Amniotic epithelial cell (primary cell): ENCODE measurements around the gene ADAM15.

ENCODE experiments used
- DNase-seq: peaks from one replicate; pipeline ENCODE4 v3.0.0-alpha.2; 2010; ENCODE audit warnings: low read depth

Gene ADAM15

DNA sequence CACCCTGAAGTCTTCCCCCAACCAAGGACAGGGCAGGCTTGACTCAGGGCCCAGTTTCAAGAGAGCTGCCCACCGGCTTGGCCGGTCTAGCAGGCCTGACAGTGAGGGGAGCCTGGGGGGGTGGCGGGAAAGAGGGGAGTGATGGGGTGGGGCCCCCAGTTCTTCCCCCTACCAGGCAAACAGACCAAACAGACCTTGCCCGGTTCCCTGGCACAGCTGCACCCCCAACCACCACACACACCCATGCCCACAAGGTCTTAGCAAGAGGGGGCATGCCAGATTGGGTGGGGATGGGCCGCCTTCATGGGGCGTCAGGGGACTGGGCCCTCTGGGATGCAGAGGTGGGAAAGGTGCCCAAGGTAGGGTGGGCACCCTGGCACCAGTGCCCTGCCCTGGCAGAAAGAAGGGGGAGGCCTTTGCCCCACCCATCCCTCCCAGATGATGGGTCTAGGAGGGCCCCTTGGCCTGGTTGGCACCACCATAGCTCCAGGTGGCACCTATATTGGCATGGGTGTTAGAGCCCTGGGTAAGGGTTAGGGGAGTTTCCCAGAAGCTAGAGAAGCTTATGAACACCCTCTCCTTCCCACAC lies 39.6 kb upstream of the ADAM15 start:
- no peak for DNase-seq

DNA sequence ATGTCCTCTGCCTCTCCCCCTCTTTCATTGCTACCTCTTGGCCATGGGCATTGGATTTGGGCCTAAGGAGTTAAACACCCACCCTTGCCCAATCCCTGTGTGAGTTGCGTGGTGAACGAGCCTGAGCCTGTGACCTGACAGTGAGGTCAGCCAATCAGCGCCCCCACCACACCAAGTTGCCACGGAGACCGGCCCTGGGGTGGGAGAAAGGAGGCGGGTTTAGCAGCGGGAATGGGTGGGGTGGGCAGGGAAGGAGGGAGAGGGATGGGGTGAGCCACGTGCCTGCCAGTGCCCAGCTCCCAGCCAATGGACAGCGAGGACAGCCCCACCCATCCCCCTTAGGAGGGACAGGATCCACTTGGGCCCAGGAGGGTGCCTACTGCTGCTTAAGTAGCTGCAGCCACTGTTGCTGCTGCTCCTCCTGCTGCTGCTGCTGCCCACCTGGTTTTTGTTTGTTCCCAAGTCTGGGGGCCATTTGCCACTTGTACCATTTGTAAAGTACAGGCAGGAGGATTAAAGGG lies 39.0 kb upstream of the ADAM15 start:
- DNase-seq: peak; percentile 81

DNA sequence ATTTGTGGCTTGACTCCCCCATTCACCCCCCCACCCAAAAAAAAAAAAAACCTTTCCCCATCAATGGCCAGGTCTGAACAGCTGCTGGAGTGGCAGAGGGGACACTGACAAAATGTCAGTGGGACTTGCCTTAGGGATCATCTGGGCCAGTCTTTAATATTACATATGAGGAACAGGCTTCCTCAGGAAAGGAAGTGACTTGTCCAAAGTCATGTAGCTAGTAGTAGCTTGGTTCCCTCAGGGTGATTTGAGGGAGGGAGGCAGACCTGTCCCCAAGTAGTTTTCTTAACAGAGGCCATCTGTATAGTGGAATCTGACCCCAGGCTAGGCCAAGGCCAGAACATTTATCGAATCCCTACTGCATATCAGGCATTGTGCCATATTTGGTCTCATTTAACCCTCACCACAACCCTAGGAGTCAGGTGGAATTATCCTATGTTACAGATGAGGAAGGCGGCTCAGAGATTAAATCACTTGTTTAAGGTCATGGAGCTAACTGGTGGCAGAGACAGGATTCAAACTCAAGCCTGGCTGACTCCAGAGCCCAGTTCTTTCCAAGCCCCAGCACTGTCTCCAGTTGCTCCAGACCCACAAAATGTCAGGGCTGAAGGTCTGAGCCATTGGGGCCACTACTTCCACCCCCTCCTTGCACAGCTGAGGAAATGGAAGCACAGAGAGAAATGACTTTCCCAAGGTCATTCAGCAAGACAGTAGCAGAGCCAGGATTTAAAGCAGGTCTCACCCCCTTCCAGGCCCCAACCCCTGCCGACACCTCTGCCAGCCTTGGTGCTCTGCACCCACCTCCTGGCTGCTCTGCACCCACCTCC lies 38.1 kb upstream of the ADAM15 start:
- DNase-seq: no peak

DNA sequence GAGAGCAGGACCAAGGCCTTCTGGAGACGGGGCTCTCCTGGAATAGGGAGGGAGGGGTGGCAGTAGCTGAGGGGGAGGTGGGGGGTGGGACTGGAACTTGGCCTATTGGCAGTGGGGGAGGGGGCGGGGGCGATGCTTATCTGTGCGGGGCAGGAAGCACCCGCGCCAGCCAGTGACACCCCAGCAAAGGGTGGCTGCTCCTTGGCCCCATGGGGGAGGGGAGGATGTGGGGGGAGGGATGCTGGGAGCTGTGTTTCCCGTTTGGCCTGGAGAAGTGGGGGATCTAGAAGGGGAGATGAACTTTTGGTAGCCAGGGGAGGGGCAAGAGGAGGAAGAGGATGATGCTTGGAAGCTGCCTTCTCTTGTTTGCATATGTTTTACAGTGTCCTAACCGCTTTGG lies 37.5 kb upstream of the ADAM15 start:
- no peak for DNase-seq

DNA sequence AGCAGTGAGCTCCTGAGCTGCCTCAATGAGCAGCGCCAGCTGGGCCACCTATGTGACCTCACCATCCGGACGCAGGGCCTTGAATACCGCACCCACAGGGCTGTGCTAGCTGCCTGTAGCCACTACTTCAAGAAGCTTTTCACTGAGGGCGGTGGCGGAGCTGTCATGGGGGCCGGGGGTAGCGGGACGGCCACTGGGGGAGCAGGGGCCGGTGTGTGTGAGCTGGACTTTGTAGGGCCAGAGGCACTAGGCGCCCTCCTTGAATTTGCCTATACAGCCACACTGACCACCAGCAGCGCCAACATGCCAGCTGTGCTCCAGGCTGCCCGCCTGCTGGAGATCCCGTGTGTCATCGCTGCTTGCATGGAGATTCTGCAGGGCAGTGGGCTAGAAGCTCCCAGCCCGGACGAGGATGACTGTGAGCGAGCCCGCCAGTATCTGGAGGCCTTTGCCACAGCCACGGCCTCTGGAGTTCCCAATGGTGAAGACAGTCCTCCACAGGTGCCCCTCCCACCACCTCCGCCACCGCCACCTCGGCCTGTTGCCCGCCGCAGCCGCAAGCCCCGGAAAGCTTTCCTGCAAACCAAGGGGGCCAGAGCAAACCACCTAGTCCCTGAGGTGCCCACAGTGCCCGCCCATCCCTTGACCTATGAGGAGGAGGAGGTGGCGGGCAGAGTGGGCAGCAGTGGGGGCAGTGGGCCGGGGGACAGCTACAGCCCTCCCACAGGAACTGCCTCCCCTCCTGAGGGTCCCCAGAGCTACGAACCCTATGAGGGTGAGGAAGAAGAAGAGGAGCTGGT lies 36.2 kb upstream of the ADAM15 start:
- no peak for DNase-seq

DNA sequence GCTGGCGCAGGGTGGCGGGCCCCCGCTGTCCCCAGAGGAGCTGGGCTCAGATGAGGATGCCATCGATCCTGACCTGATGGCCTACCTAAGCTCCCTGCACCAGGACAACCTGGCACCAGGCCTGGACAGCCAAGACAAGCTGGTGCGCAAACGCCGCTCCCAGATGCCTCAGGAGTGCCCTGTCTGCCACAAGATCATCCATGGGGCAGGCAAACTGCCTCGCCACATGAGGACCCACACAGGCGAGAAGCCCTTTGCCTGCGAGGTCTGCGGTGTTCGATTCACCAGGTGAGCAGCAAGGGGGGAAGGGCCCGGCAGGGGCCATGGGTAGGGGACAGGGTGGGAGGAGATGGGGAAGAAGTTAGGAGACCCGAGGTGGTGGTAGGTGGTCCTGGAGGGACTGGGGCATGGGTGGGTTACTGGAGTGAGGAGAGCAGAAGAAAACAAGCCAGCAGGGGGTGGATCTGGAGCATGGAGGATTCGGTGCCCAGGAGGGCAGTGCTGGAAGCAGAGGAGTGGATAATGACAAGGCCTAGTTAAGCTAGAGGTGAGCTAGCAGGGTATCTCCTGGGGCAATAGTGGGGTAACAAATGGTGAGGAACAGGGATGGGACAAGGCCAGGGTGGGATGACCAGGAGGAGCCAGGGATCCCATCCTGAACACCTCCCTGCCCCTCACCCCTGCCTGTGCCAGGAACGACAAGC lies 35.4 kb upstream of the ADAM15 start:
- no peak for DNase-seq

DNA sequence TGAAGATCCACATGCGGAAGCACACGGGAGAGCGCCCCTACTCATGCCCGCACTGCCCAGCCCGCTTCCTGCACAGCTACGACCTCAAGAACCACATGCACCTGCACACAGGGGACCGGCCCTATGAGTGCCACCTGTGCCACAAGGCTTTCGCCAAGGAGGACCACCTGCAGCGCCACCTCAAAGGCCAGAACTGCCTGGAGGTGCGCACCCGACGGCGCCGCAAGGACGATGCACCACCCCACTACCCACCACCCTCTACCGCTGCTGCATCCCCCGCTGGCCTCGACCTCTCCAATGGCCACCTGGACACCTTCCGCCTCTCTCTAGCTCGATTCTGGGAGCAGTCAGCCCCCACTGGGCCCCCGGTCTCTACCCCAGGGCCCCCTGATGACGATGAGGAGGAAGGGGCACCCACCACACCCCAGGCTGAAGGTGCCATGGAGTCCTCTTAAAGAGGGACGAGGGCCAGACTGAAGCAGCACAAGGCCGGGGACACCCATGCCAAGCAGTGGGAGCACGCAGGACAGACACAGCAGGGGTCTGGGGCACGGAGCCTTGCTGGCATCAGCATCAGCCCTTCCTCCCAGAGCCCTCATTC lies 34.8 kb upstream of the ADAM15 start:
- no peak for DNase-seq

DNA sequence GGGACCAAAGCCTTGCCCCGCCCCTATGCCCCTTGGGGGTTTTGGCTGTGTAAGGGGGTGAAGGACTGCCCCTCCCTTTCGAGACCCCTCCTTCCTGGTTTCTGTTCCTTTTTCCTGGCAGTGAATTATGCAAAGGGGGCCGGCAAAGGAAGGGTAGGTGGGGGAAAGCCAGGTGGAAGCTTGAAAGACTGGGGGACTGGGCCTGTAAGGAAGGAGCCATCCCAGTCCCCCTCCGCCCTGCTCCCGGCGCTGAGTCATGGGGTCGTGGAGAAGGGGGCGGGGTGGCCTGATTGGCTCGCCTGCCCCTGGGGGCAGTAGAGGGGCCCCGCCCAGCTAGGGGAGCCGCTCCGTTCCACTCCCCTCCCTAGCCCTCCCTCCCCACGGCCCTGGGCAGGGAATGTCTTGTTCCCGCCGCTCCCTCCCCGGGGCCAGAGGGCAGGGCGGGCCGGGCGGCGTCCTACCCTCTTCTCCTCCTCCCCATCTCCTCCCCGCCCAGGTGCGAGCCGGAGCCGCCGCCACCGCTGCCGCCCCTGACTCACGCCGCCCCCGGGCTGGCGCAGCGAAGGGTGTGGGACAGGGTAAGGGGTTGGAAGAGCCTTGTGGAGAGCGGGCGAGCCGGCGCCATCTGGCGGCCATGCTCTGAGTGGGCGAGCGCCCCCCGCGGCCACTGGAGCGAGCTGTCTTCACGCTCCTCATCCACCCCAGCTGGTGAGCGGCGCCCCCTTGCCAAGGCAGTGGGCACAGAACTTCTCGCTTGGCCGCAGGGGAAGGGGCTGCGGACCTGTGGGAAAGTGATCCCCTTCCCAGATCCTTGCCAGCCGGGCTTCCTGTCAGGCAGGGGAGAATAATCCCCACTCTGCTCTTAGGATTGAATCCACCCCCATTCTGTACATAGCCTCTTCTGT lies 33.8 kb upstream of the ADAM15 start:
- peak; percentile 89 for DNase-seq

DNA sequence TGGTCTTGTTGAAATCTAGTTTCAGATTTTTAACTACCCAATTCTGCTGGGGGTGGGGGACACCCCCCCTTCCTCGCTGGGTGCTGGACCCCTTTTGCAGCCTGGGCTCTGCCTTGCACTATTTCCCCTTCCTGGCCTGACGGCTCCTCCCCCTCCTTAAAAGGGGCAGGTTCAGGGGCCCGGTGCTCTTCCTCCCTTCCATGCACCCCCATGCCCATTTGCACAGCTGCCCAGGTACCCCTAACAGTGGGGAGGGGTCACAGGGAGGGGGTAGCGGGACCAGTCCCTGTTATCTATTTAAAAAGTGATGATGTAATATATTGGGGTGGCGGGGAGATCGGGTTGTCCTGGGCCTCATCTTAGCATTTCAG lies 33.2 kb upstream of the ADAM15 start:
- no peak for DNase-seq

DNA sequence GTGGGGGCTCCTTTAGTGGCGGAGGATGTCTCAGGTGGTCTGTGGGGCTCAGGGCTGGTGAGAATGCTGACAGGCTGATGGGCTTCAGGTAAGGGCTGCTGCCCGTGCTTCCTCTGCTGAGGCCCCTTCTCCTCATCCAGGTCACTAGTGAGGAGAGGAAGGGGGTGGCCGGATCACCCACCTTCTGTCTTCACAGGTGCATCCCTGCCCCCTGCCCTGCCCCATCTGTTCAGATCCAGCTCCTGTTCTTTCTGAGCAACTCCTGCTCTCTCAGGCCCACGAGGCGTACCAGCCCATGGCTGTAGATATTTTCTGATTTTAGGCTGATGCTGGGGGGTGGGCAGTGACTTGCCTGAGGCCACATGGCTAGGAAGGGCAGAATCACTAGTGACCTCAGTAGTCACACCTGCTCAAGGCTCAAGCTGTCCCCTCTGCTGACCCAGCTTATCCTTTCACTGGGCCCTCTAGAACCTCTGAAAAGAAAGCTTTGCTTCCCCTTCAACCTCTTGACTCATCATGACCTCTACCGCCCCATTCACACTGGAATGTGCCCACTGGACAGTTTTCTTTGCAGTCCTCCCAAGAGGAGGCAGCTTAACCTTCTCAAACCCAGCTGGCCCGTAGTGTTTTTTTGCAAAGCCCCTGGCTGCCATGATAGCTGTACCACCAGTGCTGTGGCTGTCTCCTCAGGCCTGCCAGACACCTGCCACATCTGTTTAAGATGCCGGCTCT lies 32.3 kb upstream of the ADAM15 start:
- DNase-seq: peak; percentile 31

DNA sequence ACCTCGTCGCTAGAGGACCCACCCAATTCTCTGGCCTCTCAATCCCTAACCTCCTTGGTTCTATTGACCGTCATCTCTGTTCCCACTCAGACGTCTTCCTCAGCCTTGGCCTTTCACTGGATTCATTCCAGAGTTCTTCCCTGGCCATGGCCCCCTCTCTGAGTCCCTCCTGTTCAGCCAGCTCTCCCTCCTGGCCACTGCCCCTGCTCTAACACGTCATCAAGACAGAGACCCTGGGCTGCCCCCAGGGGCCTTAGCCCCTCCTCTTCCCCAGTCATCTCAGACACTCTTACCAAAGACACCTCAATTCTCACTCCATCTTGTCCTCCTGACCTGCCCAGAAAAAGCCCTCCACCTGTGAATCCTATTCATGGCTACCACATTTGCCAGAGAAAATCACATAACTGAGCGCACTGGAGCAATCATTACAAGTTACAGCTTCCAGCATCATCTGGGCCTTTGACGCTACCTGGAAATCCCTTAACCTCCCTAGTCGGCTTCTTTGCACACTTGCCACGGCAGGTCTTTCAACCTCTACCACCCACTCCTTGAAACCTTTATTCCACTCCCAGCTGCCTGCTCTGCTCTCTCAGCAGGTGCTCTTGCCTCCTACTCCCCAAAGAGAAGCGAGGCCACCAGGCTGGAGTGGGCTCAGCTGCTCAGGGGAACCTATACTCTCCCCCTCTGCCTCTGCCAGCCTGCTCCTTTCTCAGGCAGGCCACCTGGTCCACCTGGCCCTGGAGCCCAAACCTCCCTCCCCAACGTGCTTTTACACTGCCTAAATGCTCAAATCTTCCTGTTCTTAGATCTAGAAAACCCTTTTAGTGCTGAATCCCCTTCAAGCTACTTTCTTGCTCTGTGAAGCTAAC lies 31.5 kb upstream of the ADAM15 start:
- DNase-seq: no peak

DNA sequence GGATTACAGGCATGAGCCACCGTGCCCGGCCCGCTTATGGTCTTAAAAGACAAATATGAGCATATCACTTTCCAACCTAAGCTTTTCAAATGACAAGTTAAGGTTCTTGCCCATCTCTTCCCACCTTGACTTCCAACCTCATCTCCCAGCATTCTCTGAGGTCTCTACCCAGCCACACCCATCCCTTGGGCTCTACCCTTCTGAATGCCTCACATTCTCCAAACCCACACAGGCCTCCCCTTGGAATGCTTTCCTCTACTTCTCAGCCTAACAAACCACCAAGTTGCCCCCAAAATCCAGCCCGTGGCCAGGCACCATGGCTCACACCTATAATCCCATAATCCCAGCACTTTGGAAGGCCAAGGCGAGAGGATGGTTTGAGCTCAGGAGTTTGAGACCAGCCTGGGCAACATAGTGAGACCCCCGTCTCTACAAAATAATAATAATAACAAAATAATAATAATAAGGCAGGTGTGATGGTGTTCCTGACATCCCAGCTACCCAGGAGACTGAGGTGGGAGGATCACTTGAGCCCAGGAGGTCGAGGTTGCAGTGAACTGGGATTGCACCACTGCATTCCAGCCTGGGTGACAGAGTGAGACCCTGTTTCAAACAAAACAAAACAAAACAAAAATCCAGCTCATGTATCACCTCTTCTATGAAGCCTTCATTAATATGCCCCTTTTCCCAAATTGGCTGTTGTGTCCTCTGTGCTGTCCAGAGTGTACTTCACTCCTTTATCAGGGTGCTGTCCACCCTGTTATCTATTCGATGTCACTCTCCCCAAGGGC lies 28.8 kb upstream of the ADAM15 start:
- no peak for DNase-seq

DNA sequence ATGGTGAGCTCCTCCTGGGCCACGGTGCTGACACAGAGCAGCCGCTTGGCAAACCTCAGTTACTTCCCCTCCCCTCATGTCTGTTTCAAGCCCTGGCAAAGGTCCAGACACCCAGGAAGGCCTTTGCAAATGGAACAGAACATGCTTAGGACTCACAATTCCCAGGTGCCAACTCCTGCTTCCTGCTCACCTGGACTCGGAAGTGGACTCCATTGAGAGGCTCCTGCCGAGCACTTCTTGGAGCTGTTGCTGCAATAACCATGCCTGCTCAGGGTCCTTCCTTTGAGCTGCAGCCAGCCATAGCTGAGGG lies 28.2 kb upstream of the ADAM15 start:
- no peak for DNase-seq

DNA sequence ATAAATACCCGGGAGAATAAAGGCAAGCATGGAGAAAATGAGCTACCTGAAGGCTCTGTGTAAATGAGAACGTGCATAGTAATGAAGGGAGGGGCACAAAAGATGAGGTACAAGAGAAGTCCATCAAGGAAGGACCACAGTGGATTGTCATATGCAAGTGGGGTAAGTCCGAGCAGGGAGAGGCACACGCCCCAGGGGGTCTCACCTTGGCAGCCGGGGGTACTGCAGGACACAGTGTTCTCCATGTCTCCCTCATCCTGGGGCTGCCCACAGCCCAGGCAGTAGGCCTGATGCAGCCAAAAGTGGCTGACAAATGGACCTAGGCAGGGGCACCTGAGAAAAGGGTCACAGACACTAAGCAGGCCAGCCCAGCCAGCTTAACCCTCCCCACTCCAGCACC lies 27.5 kb upstream of the ADAM15 start:
- no peak for DNase-seq

DNA sequence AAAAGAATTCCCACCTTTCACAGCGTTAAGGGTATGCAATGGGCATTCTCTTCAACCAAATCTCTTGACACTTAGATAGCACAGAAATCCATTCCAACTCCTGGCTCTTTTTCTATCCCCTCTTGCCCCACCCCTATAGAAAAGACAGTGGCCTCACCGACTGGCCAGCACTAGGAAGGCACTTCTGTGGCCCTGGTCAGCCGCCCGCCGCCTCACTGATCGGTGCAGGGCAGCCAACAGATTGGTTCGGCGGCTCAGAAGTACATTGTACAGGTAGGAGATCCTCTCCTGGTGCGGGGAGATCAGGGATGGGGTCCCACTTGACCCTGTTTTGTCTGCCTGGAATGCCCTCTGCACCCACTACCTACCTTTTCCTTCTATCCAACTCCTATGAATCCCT lies 26.8 kb upstream of the ADAM15 start:
- DNase-seq: no peak

DNA sequence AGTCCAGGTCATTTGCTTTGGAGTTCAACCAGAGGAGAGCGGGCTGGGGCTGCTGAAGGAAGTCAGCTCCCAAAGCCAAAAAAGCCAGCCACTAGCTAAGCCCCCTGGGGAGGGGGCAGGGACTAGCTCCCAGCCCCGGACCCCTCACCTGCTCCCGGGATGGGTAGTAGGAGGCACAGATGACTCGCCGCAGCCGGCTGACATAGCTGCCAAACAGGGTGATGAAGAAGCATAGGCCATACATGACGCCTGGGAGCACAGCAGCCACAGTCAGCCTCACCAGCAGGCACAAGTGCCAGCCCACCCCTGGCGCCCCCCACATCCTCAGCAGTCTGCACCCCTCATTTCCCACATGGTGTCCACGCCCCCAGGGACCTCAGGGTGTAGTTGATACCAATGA lies 25.0 kb upstream of the ADAM15 start:
- no peak for DNase-seq

DNA sequence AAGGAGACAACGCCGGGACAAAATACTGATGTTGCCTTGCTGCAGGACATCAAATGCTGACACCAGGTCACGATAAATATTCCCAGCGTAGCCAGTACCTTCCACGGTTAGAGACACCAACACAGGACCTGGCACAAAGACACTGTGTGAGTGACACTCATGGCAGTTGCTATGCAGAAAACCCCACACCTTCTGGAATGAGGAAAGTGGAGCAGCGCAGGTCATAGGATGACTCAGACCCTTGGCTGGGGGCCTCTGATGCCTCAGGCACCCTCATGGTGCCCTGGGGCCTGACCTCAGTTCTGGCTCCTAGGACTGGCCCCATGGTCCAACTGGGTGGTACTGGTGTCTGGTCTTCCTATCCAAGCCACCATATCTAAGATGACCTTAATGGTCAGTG lies 24.5 kb upstream of the ADAM15 start:
- peak; percentile 27 for DNase-seq

DNA sequence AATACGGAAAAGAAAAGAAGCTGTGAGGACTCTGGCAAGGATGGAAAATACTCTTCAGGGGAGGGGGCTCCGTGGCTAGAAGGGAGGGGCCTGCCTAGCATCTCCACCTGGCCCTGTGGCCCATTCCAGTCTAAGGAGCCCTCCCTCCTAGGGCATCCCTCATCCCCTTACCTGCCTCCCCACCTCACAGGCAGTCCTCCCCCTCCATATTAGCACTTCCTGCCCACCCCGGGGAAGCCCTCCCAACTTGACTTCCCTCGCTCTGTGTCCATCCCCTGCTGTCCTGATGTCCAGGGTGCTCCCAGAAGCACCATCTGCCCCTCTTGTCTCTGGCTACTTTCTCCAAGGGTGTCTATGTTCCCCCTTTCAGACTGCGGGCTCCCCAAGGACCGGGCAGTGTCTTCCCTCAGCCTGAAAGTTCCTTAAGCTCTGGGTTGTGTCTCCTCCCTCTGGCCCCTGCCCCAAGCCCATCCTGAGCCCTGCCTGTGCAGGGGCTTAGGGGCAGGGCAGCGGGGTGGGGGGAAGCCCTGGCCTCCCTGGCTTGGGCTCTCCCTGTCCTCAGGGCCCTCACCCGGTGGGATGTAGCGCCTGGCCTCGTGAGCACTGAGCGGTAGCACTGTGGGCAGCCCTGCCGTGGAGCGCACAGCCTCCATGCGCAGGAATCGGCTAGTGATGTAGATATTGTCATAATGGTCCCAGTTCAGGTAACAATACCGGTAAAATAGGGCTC lies 21.4 kb upstream of the ADAM15 start:
- no peak for DNase-seq
